NB4 (cell line): ENCODE results near the gene TCERG1.
"Not testable (repeated sequence)": the region's sequence is repeated elsewhere in the genome, so short reads cannot be mapped to it uniquely, and the experiment has no call there.

ENCODE experiments used
- DNase-seq: peaks from one replicate; pipeline ENCODE4 v3.0.0; 2010; ENCODE audit warnings: low read depth
- H3K4me3 ChIP-seq: one replicate; pipeline ENCODE4 v1.5.1; 2011; ENCODE audit warnings: mild to moderate bottlenecking, low read depth, low read length, moderate library complexity
- MYC ChIP-seq: IDR thresholded peaks from 2 replicates; pipeline ENCODE4 v1.6.1; 2011; ENCODE audit warnings: low read depth, low read length
- POLR2A ChIP-seq: IDR thresholded peaks from 2 replicates; pipeline ENCODE4 v1.6.1; 2011; ENCODE audit warnings: mild to moderate bottlenecking; ENCODE audit not compliant: insufficient read length; ENCODE audit errors: extremely low read depth
- TF ChIP-seq, protein P1 (sequence below): IDR thresholded peaks from 2 replicates; pipeline ENCODE4 v1.6.1; 2011; ENCODE audit warnings: low read depth, low read length
- TF ChIP-seq, protein P2 (sequence below): IDR thresholded peaks from one replicate; pipeline ENCODE4 v1.5.1; 2012; ENCODE audit warnings: low read depth, low read length

Gene TCERG1

DNA sequence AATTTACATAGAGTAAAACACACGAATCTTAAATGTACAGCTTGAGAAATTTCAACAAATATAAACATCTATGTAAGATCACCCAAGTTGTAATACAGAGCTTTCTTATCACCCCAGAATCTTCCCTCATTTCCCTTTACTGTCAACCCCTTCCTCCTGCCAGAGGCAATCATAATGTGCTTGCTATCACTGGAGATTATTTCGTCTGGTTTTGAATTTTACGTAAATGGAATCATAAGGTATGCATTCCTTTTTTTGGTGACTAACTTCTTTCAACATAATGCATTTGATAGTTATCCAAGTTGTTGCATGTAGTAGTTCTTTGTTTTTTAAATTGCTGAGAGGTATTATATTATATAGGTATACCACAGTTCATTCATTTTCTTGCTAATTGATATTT is 106.3 kb downstream of the TCERG1 start:
- H3K4me3 ChIP-seq, result no peak overlapping the region
- TF ChIP-seq MYC (no peak), POLR2A (no peak)
- TF ChIP-seq, protein P1, sequence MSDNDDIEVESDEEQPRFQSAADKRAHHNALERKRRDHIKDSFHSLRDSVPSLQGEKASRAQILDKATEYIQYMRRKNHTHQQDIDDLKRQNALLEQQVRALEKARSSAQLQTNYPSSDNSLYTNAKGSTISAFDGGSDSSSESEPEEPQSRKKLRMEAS, result no peak
- TF ChIP-seq, protein P2, sequence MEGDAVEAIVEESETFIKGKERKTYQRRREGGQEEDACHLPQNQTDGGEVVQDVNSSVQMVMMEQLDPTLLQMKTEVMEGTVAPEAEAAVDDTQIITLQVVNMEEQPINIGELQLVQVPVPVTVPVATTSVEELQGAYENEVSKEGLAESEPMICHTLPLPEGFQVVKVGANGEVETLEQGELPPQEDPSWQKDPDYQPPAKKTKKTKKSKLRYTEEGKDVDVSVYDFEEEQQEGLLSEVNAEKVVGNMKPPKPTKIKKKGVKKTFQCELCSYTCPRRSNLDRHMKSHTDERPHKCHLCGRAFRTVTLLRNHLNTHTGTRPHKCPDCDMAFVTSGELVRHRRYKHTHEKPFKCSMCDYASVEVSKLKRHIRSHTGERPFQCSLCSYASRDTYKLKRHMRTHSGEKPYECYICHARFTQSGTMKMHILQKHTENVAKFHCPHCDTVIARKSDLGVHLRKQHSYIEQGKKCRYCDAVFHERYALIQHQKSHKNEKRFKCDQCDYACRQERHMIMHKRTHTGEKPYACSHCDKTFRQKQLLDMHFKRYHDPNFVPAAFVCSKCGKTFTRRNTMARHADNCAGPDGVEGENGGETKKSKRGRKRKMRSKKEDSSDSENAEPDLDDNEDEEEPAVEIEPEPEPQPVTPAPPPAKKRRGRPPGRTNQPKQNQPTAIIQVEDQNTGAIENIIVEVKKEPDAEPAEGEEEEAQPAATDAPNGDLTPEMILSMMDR, result no peak
- no peak for DNase-seq

DNA sequence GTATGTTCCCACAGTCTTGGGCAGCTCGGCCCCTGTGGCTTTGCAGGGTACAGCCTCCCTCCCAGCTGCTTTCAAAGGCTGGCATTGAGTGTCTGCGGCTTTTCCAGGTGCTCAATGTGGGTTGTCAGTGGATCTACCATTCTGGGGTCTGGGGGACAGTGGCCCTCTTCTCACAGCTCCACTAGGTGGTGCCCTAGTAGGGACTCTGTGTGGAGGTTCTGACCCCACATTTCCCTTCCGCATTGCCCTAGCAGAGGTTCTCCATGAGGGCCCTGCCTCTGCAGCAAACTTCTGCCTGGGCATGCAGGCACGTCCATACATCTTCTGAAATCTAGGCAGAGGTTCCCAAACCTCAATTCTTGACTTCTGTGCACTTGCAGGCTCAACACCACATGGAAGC is 109.8 kb downstream of the TCERG1 start:
- DNase-seq, H3K4me3 ChIP-seq: not testable (repeated sequence)

DNA sequence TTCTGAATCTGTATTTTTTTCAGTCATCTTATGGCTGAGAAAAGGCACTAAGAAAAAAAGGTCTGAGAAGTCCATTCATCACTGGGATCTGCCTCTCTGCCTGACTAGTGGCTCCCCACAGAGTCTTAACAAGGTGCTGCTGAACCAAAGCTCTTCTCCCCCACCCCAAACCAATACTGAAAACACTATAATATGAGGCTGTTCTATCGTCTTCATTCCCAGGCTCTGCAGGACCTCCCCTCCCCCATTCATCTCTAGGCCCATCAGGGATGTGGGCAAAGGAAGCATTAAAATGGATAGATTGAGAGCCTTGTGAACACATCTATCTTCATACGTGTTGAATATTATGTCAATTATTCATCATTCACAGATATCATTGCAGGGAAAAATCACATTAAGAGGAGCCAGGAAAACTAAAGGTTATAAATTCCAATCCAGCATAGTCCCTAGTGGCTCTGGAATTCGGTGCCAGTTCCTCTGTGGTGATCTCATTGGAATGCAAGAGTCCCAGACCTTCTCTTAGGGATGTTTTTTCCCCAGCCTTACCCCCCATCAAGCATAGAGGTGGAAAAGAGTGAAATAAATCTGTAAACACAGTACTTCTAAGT is 113.2 kb downstream of the TCERG1 start:
- DNase-seq, result no peak
- no peak overlapping the region for H3K4me3 ChIP-seq
- TF ChIP-seq, protein P2, result no peak
- no peak for TF ChIP-seq MYC
- TF ChIP-seq, protein P1, result no peak
- no peak for TF ChIP-seq POLR2A
